Measurements from ENCODE around the gene MAML2. TPM values are rescaled to one million over a fixed set of nuclear protein-coding genes. Genes with fewer than 3 reads are reported as not detected.
A peak's percentile ranks its signal among the peaks of the same experiment; 100 is the strongest.

Gene MAML2
- total RNA-seq, 1 donor from 2014 or later: 15.6 TPM

- DNase-seq: no peak
Measured at GRCh38 chr11:96063886-96064285, 279.1 kb downstream of the MAML2 start.

GRCh38 chr11:96063053-96063452 is 279.9 kb downstream of the MAML2 start:
- no peak for DNase-seq

GRCh38 chr11:96062134-96062533 is 280.9 kb downstream of the MAML2 start:
- peak; percentile 54 for DNase-seq

- DNase-seq: no peak
Measured at GRCh38 chr11:96061730-96062129, 281.3 kb downstream of the MAML2 start.

GRCh38 chr11:96061069-96061468 is 281.9 kb downstream of the MAML2 start:
- DNase-seq: no peak

GRCh38 chr11:96057502-96057901 is 285.5 kb downstream of the MAML2 start:
- no peak for DNase-seq

- DNase-seq: no peak
Measured at GRCh38 chr11:96056576-96056975, 286.4 kb downstream of the MAML2 start.

GRCh38 chr11:96055706-96056387 is 287.1 kb downstream of the MAML2 start:
- no peak for DNase-seq

GRCh38 chr11:96054870-96055705 is 287.9 kb downstream of the MAML2 start:
- DNase-seq: peak; percentile 35

- no peak for DNase-seq
Measured at GRCh38 chr11:96052921-96053651, 289.9 kb downstream of the MAML2 start.

GRCh38 chr11:96051820-96052219 is 291.2 kb downstream of the MAML2 start:
- DNase-seq: no peak

GRCh38 chr11:96050435-96051182 is 292.4 kb downstream of the MAML2 start:
- no peak for DNase-seq

- no peak for DNase-seq
Measured at GRCh38 chr11:96049426-96049825, 293.6 kb downstream of the MAML2 start.

GRCh38 chr11:96045622-96046456 is 297.2 kb downstream of the MAML2 start:
- DNase-seq: peak; percentile 19

- DNase-seq: no peak
Measured at GRCh38 chr11:96044747-96045146, 298.2 kb downstream of the MAML2 start.

- DNase-seq: no peak
Measured at GRCh38 chr11:96044311-96044710, 298.7 kb downstream of the MAML2 start.

- DNase-seq: no peak
Measured at GRCh38 chr11:96043291-96043690, 299.7 kb downstream of the MAML2 start.

- DNase-seq: no peak
Measured at GRCh38 chr11:96038046-96038445, 304.9 kb downstream of the MAML2 start.

GRCh38 chr11:96037405-96037949 is 305.5 kb downstream of the MAML2 start:
- DNase-seq: no peak

GRCh38 chr11:96036863-96037262 is 306.1 kb downstream of the MAML2 start:
- no peak for DNase-seq

- DNase-seq: no peak
Measured at GRCh38 chr11:96035740-96036078, 307.3 kb downstream of the MAML2 start.
